HL-60 (cell line): ENCODE results near the gene BIN1.

Source experiments
- POLR2AphosphoS5 ChIP-seq: IDR thresholded peaks from 2 replicates; pipeline ENCODE4 v1.6.1; 2012; ENCODE audit warnings: low read depth
- TF ChIP-seq, protein P1 (sequence below): IDR thresholded peaks from one replicate; pipeline ENCODE4 v1.5.1; 2011; ENCODE audit warnings: low read length, control low read depth, inconsistent platforms; ENCODE audit not compliant: insufficient read depth
- TF ChIP-seq, protein P2 (sequence below): IDR thresholded peaks from 2 replicates; pipeline ENCODE4 v1.6.1; 2012; ENCODE audit warnings: low read depth; ENCODE audit not compliant: insufficient replicate concordance

DNA sequence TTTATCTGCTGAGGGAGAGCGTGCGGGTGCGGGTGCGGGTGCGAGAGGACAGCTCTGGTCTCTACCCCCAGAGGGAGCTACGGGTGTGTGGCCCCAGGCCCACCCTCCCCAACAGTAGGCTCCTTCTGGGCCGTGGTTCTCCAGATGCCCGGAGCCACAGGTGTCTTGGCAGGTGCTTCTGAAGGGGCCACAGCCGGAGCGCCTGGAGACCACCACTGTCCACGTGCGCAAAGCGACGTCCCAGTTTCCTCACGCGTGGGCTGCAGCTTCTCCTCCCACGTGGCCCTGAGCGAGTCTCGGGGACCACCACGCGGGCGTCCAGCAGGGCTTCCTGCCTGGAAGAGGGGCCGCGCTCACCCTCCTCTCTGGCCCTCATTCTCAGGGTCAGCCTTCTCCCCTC lies 90.6 kb downstream of the BIN1 start:
- TF ChIP-seq, protein P1, sequence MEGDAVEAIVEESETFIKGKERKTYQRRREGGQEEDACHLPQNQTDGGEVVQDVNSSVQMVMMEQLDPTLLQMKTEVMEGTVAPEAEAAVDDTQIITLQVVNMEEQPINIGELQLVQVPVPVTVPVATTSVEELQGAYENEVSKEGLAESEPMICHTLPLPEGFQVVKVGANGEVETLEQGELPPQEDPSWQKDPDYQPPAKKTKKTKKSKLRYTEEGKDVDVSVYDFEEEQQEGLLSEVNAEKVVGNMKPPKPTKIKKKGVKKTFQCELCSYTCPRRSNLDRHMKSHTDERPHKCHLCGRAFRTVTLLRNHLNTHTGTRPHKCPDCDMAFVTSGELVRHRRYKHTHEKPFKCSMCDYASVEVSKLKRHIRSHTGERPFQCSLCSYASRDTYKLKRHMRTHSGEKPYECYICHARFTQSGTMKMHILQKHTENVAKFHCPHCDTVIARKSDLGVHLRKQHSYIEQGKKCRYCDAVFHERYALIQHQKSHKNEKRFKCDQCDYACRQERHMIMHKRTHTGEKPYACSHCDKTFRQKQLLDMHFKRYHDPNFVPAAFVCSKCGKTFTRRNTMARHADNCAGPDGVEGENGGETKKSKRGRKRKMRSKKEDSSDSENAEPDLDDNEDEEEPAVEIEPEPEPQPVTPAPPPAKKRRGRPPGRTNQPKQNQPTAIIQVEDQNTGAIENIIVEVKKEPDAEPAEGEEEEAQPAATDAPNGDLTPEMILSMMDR, result no peak
- no peak for TF ChIP-seq POLR2AphosphoS5
- TF ChIP-seq, protein P2, sequence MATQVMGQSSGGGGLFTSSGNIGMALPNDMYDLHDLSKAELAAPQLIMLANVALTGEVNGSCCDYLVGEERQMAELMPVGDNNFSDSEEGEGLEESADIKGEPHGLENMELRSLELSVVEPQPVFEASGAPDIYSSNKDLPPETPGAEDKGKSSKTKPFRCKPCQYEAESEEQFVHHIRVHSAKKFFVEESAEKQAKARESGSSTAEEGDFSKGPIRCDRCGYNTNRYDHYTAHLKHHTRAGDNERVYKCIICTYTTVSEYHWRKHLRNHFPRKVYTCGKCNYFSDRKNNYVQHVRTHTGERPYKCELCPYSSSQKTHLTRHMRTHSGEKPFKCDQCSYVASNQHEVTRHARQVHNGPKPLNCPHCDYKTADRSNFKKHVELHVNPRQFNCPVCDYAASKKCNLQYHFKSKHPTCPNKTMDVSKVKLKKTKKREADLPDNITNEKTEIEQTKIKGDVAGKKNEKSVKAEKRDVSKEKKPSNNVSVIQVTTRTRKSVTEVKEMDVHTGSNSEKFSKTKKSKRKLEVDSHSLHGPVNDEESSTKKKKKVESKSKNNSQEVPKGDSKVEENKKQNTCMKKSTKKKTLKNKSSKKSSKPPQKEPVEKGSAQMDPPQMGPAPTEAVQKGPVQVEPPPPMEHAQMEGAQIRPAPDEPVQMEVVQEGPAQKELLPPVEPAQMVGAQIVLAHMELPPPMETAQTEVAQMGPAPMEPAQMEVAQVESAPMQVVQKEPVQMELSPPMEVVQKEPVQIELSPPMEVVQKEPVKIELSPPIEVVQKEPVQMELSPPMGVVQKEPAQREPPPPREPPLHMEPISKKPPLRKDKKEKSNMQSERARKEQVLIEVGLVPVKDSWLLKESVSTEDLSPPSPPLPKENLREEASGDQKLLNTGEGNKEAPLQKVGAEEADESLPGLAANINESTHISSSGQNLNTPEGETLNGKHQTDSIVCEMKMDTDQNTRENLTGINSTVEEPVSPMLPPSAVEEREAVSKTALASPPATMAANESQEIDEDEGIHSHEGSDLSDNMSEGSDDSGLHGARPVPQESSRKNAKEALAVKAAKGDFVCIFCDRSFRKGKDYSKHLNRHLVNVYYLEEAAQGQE, result no peak
